ENCODE data around the gene KCNG4.

Gene KCNG4

GRCh38 chr16:84277244-84277823, 37.5 kb upstream of the KCNG4 start:
- no peaks in the 10 kb centered on the region for H3K9me3 ChIP-seq (ENCODE audit: control insufficient read depth, low read length)
- H3K4me3 ChIP-seq (ENCODE audit: extremely low read depth, insufficient read depth, low read length, poor library complexity, severe bottlenecking), result no peak overlapping the region
- H3K27ac ChIP-seq (ENCODE audit: low read depth, low read length, severe bottlenecking), result no peak overlapping the region
- H3K4me1 ChIP-seq (ENCODE audit: control insufficient read depth, insufficient read depth, low read length, poor library complexity, severe bottlenecking), result no peaks in the 10 kb centered on the region
- H3K36me3 ChIP-seq (ENCODE audit: control insufficient read depth, insufficient read depth, low read length), result no peaks in the 10 kb centered on the region
- 21 to 75% methylated on average over 1 to 7 of the region's 10 CpGs for WGBS, 2 experiments (ENCODE audit: insufficient coverage in 2 of 2)

GRCh38 chr16:84275585-84276151, 35.9 kb upstream of the KCNG4 start:
- H3K9me3 ChIP-seq (ENCODE audit: control insufficient read depth, low read length), result no peaks in the 10 kb centered on the region
- WGBS, 2 experiments (ENCODE audit: insufficient coverage in 2 of 2), result 81 to 91% methylated on average over 4 of the region's 6 CpGs
- H3K4me3 ChIP-seq (ENCODE audit: extremely low read depth, insufficient read depth, low read length, poor library complexity, severe bottlenecking), result no peak overlapping the region
- no peak overlapping the region for H3K27ac ChIP-seq (ENCODE audit: low read depth, low read length, severe bottlenecking)
- H3K4me1 ChIP-seq (ENCODE audit: control insufficient read depth, insufficient read depth, low read length, poor library complexity, severe bottlenecking), result no peaks in the 10 kb centered on the region
- no peaks in the 10 kb centered on the region for H3K36me3 ChIP-seq (ENCODE audit: control insufficient read depth, insufficient read depth, low read length)

GRCh38 chr16:84274515-84274914, 34.7 kb upstream of the KCNG4 start:
- Histone ChIP-seq H3K4me1 (ENCODE audit: control insufficient read depth, insufficient read depth, low read length, poor library complexity, severe bottlenecking) (no peaks in the 10 kb centered on the region), H3K4me3 (ENCODE audit: extremely low read depth, insufficient read depth, low read length, poor library complexity, severe bottlenecking) (no peak overlapping the region), H3K36me3 (ENCODE audit: control insufficient read depth, insufficient read depth, low read length) (no peaks in the 10 kb centered on the region), H3K9me3 (ENCODE audit: control insufficient read depth, low read length) (no peaks in the 10 kb centered on the region), H3K27ac (ENCODE audit: low read depth, low read length, severe bottlenecking) (no peak overlapping the region)
- whole genome bisulfite sequencing, 2 experiments (ENCODE audit: insufficient coverage in 2 of 2), result 93 to 94% methylated on average over 9 of the region's 9 CpGs

GRCh38 chr16:84272740-84273320, 33.0 kb upstream of the KCNG4 start:
- no peaks in the 10 kb centered on the region for H3K36me3 ChIP-seq (ENCODE audit: control insufficient read depth, insufficient read depth, low read length)
- no peak overlapping the region for H3K4me3 ChIP-seq (ENCODE audit: extremely low read depth, insufficient read depth, low read length, poor library complexity, severe bottlenecking)
- 0% methylated on average over 1 of the region's 1 CpG for WGBS, 2 experiments (ENCODE audit: insufficient coverage in 2 of 2)
- H3K27ac ChIP-seq (ENCODE audit: low read depth, low read length, severe bottlenecking), result no peak overlapping the region
- no peaks in the 10 kb centered on the region for H3K9me3 ChIP-seq (ENCODE audit: control insufficient read depth, low read length)
- H3K4me1 ChIP-seq (ENCODE audit: control insufficient read depth, insufficient read depth, low read length, poor library complexity, severe bottlenecking), result no peaks in the 10 kb centered on the region

- Histone ChIP-seq H3K9me3 (ENCODE audit: control insufficient read depth, low read length) (no peaks in the 10 kb centered on the region), H3K4me1 (ENCODE audit: control insufficient read depth, insufficient read depth, low read length, poor library complexity, severe bottlenecking) (no peaks in the 10 kb centered on the region), H3K4me3 (ENCODE audit: extremely low read depth, insufficient read depth, low read length, poor library complexity, severe bottlenecking) (no peak overlapping the region), H3K27ac (ENCODE audit: low read depth, low read length, severe bottlenecking) (no peak overlapping the region), H3K36me3 (ENCODE audit: control insufficient read depth, insufficient read depth, low read length) (no peaks in the 10 kb centered on the region)
- 86 to 92% methylated on average over 4 of the region's 4 CpGs for WGBS, 2 experiments (ENCODE audit: insufficient coverage in 2 of 2)
Measured at GRCh38 chr16:84271866-84272265, 32.1 kb upstream of the KCNG4 start.

- Histone ChIP-seq H3K4me1 (ENCODE audit: control insufficient read depth, insufficient read depth, low read length, poor library complexity, severe bottlenecking) (no peaks in the 10 kb centered on the region), H3K27ac (ENCODE audit: low read depth, low read length, severe bottlenecking) (no peak overlapping the region), H3K4me3 (ENCODE audit: extremely low read depth, insufficient read depth, low read length, poor library complexity, severe bottlenecking) (no peak overlapping the region), H3K36me3 (ENCODE audit: control insufficient read depth, insufficient read depth, low read length) (no peaks in the 10 kb centered on the region), H3K9me3 (ENCODE audit: control insufficient read depth, low read length) (no peaks in the 10 kb centered on the region)
- WGBS, 2 experiments (ENCODE audit: insufficient coverage in 2 of 2), result 80 to 100% methylated on average over 1 of the region's 1 CpG
Measured at GRCh38 chr16:84271037-84271436, 31.2 kb upstream of the KCNG4 start.

GRCh38 chr16:84270531-84270930, 30.7 kb upstream of the KCNG4 start:
- no peaks in the 10 kb centered on the region for H3K36me3 ChIP-seq (ENCODE audit: control insufficient read depth, insufficient read depth, low read length)
- H3K9me3 ChIP-seq (ENCODE audit: control insufficient read depth, low read length), result no peaks in the 10 kb centered on the region
- H3K4me1 ChIP-seq (ENCODE audit: control insufficient read depth, insufficient read depth, low read length, poor library complexity, severe bottlenecking), result no peaks in the 10 kb centered on the region
- WGBS, 2 experiments (ENCODE audit: insufficient coverage in 2 of 2), result 87 to 90% methylated on average over 8 to 10 of the region's 10 CpGs
- H3K4me3 ChIP-seq (ENCODE audit: extremely low read depth, insufficient read depth, low read length, poor library complexity, severe bottlenecking), result no peak overlapping the region
- no peak overlapping the region for H3K27ac ChIP-seq (ENCODE audit: low read depth, low read length, severe bottlenecking)

- Histone ChIP-seq H3K27ac (ENCODE audit: low read depth, low read length, severe bottlenecking) (no peak overlapping the region), H3K4me3 (ENCODE audit: extremely low read depth, insufficient read depth, low read length, poor library complexity, severe bottlenecking) (no peak overlapping the region), H3K36me3 (ENCODE audit: control insufficient read depth, insufficient read depth, low read length) (no peaks in the 10 kb centered on the region), H3K4me1 (ENCODE audit: control insufficient read depth, insufficient read depth, low read length, poor library complexity, severe bottlenecking) (no peaks in the 10 kb centered on the region), H3K9me3 (ENCODE audit: control insufficient read depth, low read length) (no peaks in the 10 kb centered on the region)
- 85 to 96% methylated on average over 7 to 8 of the region's 9 CpGs for WGBS, 2 experiments (ENCODE audit: insufficient coverage in 2 of 2)
Measured at GRCh38 chr16:84270071-84270470, 30.3 kb upstream of the KCNG4 start.

GRCh38 chr16:84268291-84269040, 28.7 kb upstream of the KCNG4 start:
- whole genome bisulfite sequencing, 2 experiments (ENCODE audit: insufficient coverage in 2 of 2), result 85 to 92% methylated on average over 10 to 12 of the region's 18 CpGs
- Histone ChIP-seq H3K27ac (ENCODE audit: low read depth, low read length, severe bottlenecking) (no peak overlapping the region), H3K36me3 (ENCODE audit: control insufficient read depth, insufficient read depth, low read length) (no peaks in the 10 kb centered on the region), H3K4me3 (ENCODE audit: extremely low read depth, insufficient read depth, low read length, poor library complexity, severe bottlenecking) (no peak overlapping the region), H3K9me3 (ENCODE audit: control insufficient read depth, low read length) (no peaks in the 10 kb centered on the region), H3K4me1 (ENCODE audit: control insufficient read depth, insufficient read depth, low read length, poor library complexity, severe bottlenecking) (no peaks in the 10 kb centered on the region)

- 66 to 82% methylated on average over 2 to 4 of the region's 4 CpGs for WGBS, 2 experiments (ENCODE audit: insufficient coverage in 2 of 2)
- Histone ChIP-seq H3K4me3 (ENCODE audit: extremely low read depth, insufficient read depth, low read length, poor library complexity, severe bottlenecking) (no peak overlapping the region), H3K4me1 (ENCODE audit: control insufficient read depth, insufficient read depth, low read length, poor library complexity, severe bottlenecking) (no peaks in the 10 kb centered on the region), H3K36me3 (ENCODE audit: control insufficient read depth, insufficient read depth, low read length) (no peaks in the 10 kb centered on the region), H3K9me3 (ENCODE audit: control insufficient read depth, low read length) (no peaks in the 10 kb centered on the region), H3K27ac (ENCODE audit: low read depth, low read length, severe bottlenecking) (no peak overlapping the region)
Measured at GRCh38 chr16:84267380-84267779, 27.6 kb upstream of the KCNG4 start.

GRCh38 chr16:84266451-84266850, 26.6 kb upstream of the KCNG4 start:
- no peaks in the 10 kb centered on the region for H3K36me3 ChIP-seq (ENCODE audit: control insufficient read depth, insufficient read depth, low read length)
- H3K4me1 ChIP-seq (ENCODE audit: control insufficient read depth, insufficient read depth, low read length, poor library complexity, severe bottlenecking), result no peaks in the 10 kb centered on the region
- H3K9me3 ChIP-seq (ENCODE audit: control insufficient read depth, low read length), result no peaks in the 10 kb centered on the region
- 30 to 45% methylated on average over 4 of the region's 4 CpGs for WGBS, 2 experiments (ENCODE audit: insufficient coverage in 2 of 2)
- no peak overlapping the region for H3K27ac ChIP-seq (ENCODE audit: low read depth, low read length, severe bottlenecking)
- no peak overlapping the region for H3K4me3 ChIP-seq (ENCODE audit: extremely low read depth, insufficient read depth, low read length, poor library complexity, severe bottlenecking)

Data from mesodermal cell (in vitro differentiated cells).